Lower lobe of right lung (tissue), 2 donors: ENCODE results near the gene DEGS2. TPM values are rescaled to one million over a fixed set of nuclear protein-coding genes. Genes with fewer than 3 reads are reported as not detected.

ENCODE experiments used
- ATAC-seq, 2 donors: fragments of 200-7000 bp; cut with Tn5 transposase; one replicate each; pipeline ENCODE4 v1.9.1; 2020 to 2022; ENCODE audit warnings: mild to moderate bottlenecking in 2 of 2, moderate library complexity in 2 of 2
- DNase-seq: peaks from one replicate; pipeline ENCODE4 v3.0.0-alpha.2; 2020
- H3K27ac ChIP-seq: fragments of 200-600 bp; one replicate; pipeline ENCODE4 v1.8.0; 2022
- H3K27me3 ChIP-seq: fragments of 200-600 bp; one replicate; pipeline ENCODE4 v1.8.0; 2022; ENCODE audit warnings: low read depth
- H3K36me3 ChIP-seq: fragments of 200-600 bp; one replicate; pipeline ENCODE4 v1.8.0; 2022; ENCODE audit warnings: mild to moderate bottlenecking
- H3K4me1 ChIP-seq: fragments of 200-600 bp; one replicate; pipeline ENCODE4 v1.8.0; 2022
- H3K4me3 ChIP-seq: fragments of 200-600 bp; one replicate; pipeline ENCODE4 v1.8.0; 2022; ENCODE audit warnings: mild to moderate bottlenecking
- H3K9me3 ChIP-seq: fragments of 200-600 bp; one replicate; pipeline ENCODE4 v1.8.0; 2022
- intact Hi-C: fragments of 100-400 bp; cut with DNase I; formaldehyde crosslinking; loops from one replicate; pipeline ENCODE4 v1.11.0; 2022
- total RNA-seq: library from RNA; stranded (reverse); fragmentation: NEBNext Ultra II Directional; extraction: Animal tissue kit (Norgen Biotek cat#: 25700); gene quantifications from one replicate; pipeline ENCODE4 v1.2.1, GENCODE V29; 2021
- TF ChIP-seq, protein P1 (sequence below): fragments of 200-600 bp; IDR thresholded peaks from one replicate; pipeline ENCODE4 v1.8.0; 2022; ENCODE audit warnings: antibody characterized with exemption, mild to moderate bottlenecking
- donor health status: DM: no; HTN: yes; CAD: no; lungs with severe emphysema.

The DEGS2 gene
- total RNA-seq, 1 donor from 2014 or later: 5.8 TPM

- Histone ChIP-seq H3K27ac (no peak overlapping the region), H3K36me3 (no peaks in the 10 kb centered on the region), H3K27me3 (no peaks in the 10 kb centered on the region), H3K4me3 (no peak overlapping the region), H3K4me1 (peaks cover 6% of the 10 kb centered on the region), H3K9me3 (no peaks in the 10 kb centered on the region)
- DNase-seq: no peak
- no peak for ATAC-seq
- TF ChIP-seq, protein P1, sequence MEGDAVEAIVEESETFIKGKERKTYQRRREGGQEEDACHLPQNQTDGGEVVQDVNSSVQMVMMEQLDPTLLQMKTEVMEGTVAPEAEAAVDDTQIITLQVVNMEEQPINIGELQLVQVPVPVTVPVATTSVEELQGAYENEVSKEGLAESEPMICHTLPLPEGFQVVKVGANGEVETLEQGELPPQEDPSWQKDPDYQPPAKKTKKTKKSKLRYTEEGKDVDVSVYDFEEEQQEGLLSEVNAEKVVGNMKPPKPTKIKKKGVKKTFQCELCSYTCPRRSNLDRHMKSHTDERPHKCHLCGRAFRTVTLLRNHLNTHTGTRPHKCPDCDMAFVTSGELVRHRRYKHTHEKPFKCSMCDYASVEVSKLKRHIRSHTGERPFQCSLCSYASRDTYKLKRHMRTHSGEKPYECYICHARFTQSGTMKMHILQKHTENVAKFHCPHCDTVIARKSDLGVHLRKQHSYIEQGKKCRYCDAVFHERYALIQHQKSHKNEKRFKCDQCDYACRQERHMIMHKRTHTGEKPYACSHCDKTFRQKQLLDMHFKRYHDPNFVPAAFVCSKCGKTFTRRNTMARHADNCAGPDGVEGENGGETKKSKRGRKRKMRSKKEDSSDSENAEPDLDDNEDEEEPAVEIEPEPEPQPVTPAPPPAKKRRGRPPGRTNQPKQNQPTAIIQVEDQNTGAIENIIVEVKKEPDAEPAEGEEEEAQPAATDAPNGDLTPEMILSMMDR: no peak
- intact Hi-C loops: no loop called here
Observed at GRCh38 chr14:100202712-100203111, 43.3 kb upstream of the DEGS2 start.

DNA sequence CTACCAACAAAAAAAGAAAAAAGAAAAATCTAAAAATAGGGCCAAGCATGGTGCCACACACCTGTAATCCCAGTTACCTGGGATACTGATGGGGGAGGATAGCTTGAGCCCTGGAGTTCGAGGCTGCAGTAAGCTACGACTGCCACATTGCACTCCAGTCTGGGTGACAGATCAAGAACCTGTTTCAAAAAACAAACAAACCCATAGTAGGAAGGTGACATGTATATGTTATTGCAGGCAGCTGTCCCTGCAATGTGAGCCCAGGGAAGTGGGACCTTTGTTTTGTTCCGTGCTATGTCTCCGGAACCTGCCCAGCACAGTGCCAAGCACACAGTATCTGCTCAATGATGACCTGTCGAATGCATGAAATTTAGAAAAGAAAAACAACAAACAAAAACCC lies 42.3 kb upstream of the DEGS2 start:
- no peaks in the 10 kb centered on the region for H3K9me3 ChIP-seq
- H3K4me1 ChIP-seq: peaks cover 6% of the 10 kb centered on the region
- DNase-seq (no peak), ATAC-seq (no peak)
- intact Hi-C loops: no loop called here
- H3K4me3 ChIP-seq: no peak overlapping the region
- no peak overlapping the region for H3K27ac ChIP-seq
- no peaks in the 10 kb centered on the region for H3K27me3 ChIP-seq
- TF ChIP-seq, protein P1: no peak
- no peaks in the 10 kb centered on the region for H3K36me3 ChIP-seq

GRCh38 chr14:100200311-100200710 lies 40.9 kb upstream of the DEGS2 start:
- intact Hi-C loops: no loop called here
- H3K9me3 ChIP-seq: no peaks in the 10 kb centered on the region
- DNase-seq (no peak), ATAC-seq (no peak)
- peaks cover 6% of the 10 kb centered on the region for H3K4me1 ChIP-seq
- TF ChIP-seq, protein P1: no peak
- no peak overlapping the region for H3K4me3 ChIP-seq
- no peak overlapping the region for H3K27ac ChIP-seq
- H3K27me3 ChIP-seq: no peaks in the 10 kb centered on the region
- H3K36me3 ChIP-seq: no peaks in the 10 kb centered on the region

DNA sequence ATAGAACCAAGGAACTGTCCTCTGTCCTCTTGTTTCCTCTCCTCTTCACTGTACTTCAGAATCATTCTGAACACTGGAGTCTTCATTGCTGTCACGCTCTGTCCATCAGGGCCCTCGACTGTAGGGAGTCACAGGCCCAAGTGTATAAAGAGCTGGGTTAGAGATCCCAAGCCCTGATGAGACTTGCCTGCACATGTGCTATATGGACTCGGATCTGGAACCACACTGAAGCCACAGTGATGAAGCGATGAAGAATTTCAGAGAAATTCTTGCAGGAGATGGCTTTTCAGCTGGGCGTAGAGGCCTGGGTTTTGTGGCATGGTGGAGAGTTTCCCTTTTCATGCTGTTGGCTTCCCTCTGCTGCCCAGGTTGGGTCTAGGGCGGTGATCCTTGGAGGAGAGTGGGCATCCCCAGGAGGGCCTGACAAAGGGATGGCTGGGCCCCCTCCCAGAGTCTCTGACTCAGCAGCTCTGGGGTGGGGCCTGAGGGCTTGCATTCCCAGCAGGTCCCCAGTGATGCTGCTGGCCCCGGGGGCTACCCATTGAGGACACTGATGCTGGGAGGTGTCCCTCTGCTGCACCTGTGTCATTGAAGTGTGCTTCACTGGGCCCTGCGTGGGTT lies 39.9 kb upstream of the DEGS2 start:
- no peaks in the 10 kb centered on the region for H3K27me3 ChIP-seq
- no peaks in the 10 kb centered on the region for H3K4me1 ChIP-seq
- TF ChIP-seq, protein P1: no peak
- DNase-seq (no peak), ATAC-seq (no peak)
- H3K27ac ChIP-seq: no peak overlapping the region
- no peak overlapping the region for H3K4me3 ChIP-seq
- H3K9me3 ChIP-seq: no peaks in the 10 kb centered on the region
- intact Hi-C loops: no loop called here
- H3K36me3 ChIP-seq: no peaks in the 10 kb centered on the region

GRCh38 chr14:100193417-100194357 lies 34.2 kb upstream of the DEGS2 start:
- Histone ChIP-seq H3K27ac (peak overlapping the region; percentile 95), H3K4me3 (peak overlapping the region; percentile 54), H3K9me3 (no peaks in the 10 kb centered on the region), H3K36me3 (no peaks in the 10 kb centered on the region), H3K4me1 (peaks cover 16% of the 10 kb centered on the region), H3K27me3 (no peaks in the 10 kb centered on the region)
- TF ChIP-seq, protein P1: no peak
- intact Hi-C loops: no loop called here
- ATAC-seq (no peak), DNase-seq (no peak)
